Fibroblast of the aortic adventitia (primary cell): ENCODE measurements around the gene MMEL1. TPM values are rescaled to one million over a fixed set of nuclear protein-coding genes. Genes with fewer than 3 reads are reported as not detected.

Experiments
- DNase-seq: peaks from one replicate; pipeline ENCODE4 v3.0.0-alpha.2; 2010; ENCODE audit warnings: low read depth
- H3K4me3 ChIP-seq: 2 replicates; pipeline ENCODE4 v1.5.1; 2011; ENCODE audit warnings: low read depth, mild to moderate bottlenecking, control low read depth, low read length, moderate library complexity
- CTCF ChIP-seq: IDR thresholded peaks from 2 replicates; pipeline ENCODE4 v1.5.1; 2011; ENCODE audit warnings: mild to moderate bottlenecking, low read length, control low read depth, inconsistent platforms; ENCODE audit not compliant: insufficient read depth
- total RNA-seq: library from RNA; depleted of rRNA; stranded (reverse); fragments of >200 nt; gene quantifications from 2 replicates; pipeline ENCODE4 v1.2.3, GENCODE V29; 2012; ENCODE audit warnings: low replicate concordance

Gene MMEL1
- total RNA-seq, 1 donor: not detected

GRCh38 chr1:2588661-2589430, 44.0 kb downstream of the MMEL1 start:
- no peak for DNase-seq
- no peak overlapping the region for H3K4me3 ChIP-seq
- no peak for TF ChIP-seq CTCF

- TF ChIP-seq CTCF: no peak
- no peak for DNase-seq
- H3K4me3 ChIP-seq: peak overlapping the region; percentile 83
Measured at GRCh38 chr1:2587860-2588571, 44.8 kb downstream of the MMEL1 start.

- no peak for TF ChIP-seq CTCF
- peak; percentile 19 for DNase-seq
- H3K4me3 ChIP-seq: peak overlapping the region; percentile 83
Measured at GRCh38 chr1:2587071-2587859, 45.6 kb downstream of the MMEL1 start.

GRCh38 chr1:2586154-2587070, 46.4 kb downstream of the MMEL1 start, which contains the start of gene PRXL2B:
PRXL2B (plus strand) TSS chr1:2586777; CDS start chr1:2586886, 109 bp downstream.
- no peak for TF ChIP-seq CTCF
- DNase-seq: peak; percentile 99
- peak within 1 kb of the TSS; percentile 84 for H3K4me3 ChIP-seq

GRCh38 chr1:2585318-2586092, 47.3 kb downstream of the MMEL1 start:
- H3K4me3 ChIP-seq: peak overlapping the region; percentile 84
- peak; percentile 23 for DNase-seq
- TF ChIP-seq CTCF: no peak
